Activated CD4-positive, alpha-beta T cell treated with anti-CD3 and anti-CD28 coated beads for 1 hour (primary cell): ENCODE results near the gene HSPA1B.
"Not testable (repeated sequence)": the region's sequence is repeated elsewhere in the genome, so short reads cannot be mapped to it uniquely, and the experiment has no call there.

Experiments used
- DNase-seq: peaks from one replicate; pipeline ENCODE4 v3.0.0-alpha.2; 2020

HSPA1B gene

GRCh38 chr6:31860349-31860748 lies 32.8 kb downstream of the HSPA1B start:
- no peak for DNase-seq

DNA sequence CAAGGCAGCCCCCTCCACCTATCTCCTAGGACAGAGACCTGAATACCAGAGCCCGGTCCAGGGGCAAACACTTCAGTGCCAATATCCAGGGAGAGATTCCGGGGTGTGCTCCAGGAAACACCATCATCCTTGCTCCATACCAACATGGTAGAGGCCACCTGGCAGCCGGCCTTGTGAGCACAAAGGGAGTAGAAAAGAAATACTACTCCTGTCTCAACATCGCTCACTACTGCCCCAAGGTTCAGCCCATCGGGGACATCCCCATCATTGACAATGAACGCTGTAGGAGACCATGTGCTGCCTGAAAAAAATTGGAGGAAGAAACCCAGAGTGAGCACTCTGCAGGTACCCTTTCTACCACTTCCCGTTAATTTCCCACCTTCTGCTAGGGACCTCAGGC lies 33.6 kb downstream of the HSPA1B start:
- DNase-seq = no peak

- DNase-seq = no peak
Measured at GRCh38 chr6:31861919-31862343, 34.4 kb downstream of the HSPA1B start.

GRCh38 chr6:31862344-31863235 lies 35.1 kb downstream of the HSPA1B start, which contains the start of gene NEU1:
Gene NEU1, minus strand, starts transcription at chr6:31862821. Its CDS starts 45 bp downstream, at chr6:31862776.
- peak; percentile 99 for DNase-seq

GRCh38 chr6:31864123-31864562 lies 36.6 kb downstream of the HSPA1B start:
- not testable (repeated sequence) for DNase-seq

- no peak for DNase-seq
Measured at GRCh38 chr6:31864818-31865204, 37.3 kb downstream of the HSPA1B start.

GRCh38 chr6:31865205-31866118 lies 37.9 kb downstream of the HSPA1B start:
- DNase-seq = no peak

GRCh38 chr6:31868658-31868971 lies 41.1 kb downstream of the HSPA1B start:
- not testable (repeated sequence) for DNase-seq

DNA sequence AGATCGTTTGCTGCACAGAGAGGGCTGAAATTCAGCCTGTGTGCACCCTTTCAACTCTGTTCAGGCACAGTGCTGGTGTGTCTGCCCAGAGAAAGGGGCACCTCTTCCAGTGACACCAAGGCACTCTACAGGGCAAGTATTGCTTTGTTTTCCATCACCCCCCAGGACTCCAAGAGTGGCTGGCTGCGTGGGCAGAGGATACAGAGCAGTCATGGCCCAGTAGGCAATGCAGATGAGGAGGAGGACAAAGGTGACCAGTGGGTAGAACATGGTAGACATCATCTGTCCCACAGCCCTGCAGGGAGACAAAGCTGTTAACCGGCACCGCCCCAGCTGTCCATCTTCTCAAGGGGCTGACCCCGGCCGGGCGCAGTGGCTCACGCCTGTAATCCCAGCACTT lies 41.8 kb downstream of the HSPA1B start:
- DNase-seq = no peak

- no peak for DNase-seq
Measured at GRCh38 chr6:31870385-31870921, 42.9 kb downstream of the HSPA1B start.

DNA sequence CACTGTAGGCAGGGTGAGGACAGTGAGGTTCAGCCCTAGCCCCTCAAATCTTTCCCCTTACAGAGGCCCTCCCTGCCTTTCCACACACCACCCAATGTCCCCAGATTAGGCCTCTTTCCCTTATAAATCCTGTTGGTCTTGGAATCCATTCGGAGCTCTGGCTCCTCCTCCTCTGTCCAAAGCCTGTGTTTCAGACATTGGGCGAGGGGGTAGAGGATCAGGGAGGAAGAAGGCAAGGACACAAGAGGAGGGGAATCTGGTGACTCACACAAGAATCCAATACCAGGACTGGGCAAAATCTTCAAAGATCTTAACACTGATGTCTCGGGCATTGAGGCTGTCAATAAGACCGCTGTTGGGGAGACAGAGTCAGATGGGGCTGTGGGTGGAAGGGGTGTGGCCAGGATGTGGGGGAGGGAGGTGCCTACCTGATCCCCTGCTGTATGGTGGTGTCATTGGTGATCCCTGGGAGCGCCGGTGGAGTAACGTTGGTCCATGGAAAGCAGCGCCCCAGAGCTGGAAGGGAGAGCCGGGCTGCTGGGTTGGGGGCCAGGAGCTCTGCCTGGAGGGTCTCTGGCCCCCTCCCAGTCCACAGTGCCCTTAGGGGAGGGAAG lies 43.6 kb downstream of the HSPA1B start:
- DNase-seq = no peak

GRCh38 chr6:31874084-31874670 lies 46.6 kb downstream of the HSPA1B start:
- no peak for DNase-seq

GRCh38 chr6:31874836-31875572 lies 47.5 kb downstream of the HSPA1B start:
- no peak for DNase-seq

- no peak for DNase-seq
Measured at GRCh38 chr6:31875877-31876276, 48.3 kb downstream of the HSPA1B start.

DNA sequence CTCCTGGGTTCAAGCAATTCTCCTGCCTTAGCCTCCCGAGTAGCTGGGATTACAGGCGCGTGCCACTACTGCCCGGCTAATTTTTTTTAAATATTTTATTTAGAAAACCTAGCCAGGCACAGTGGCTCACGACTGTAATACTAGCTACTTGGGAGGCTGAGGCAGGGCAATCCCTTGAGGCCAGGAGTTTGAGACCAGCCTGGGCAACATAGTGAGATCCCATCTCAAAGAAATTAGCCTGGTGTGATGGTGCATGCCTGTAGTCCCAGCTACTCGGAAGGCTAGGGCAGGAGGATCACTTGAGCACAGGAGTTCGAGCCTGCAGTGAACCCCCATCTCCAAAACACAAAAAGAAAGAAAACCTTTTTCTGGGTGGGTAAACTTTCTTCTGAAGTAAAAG lies 48.8 kb downstream of the HSPA1B start:
- DNase-seq = no peak

- no peak for DNase-seq
Measured at GRCh38 chr6:31877125-31877650, 49.6 kb downstream of the HSPA1B start.

GRCh38 chr6:31877651-31878161 lies 50.2 kb downstream of the HSPA1B start:
- DNase-seq = no peak

DNA sequence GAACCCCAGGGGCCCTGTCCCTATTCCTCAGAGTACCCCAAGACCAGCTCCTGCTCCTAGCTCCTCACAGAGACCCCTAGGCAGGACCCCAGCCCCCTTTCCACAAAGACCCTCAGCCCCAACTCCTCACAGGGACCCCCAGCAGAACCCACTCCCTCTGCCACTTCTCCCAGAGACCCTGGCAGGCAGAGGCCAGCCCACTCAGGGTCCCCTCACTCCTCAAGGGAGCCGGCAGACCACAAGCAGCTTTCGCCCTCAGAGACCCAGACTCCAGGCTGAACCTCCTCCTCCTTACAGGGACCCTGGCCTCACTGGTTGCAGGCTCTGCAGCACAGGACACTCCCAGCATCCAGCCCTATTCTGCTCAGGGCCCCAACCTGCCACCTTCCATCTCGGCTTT lies 50.7 kb downstream of the HSPA1B start:
- no peak for DNase-seq

GRCh38 chr6:31878726-31879125 lies 51.2 kb downstream of the HSPA1B start, which contains the start of gene SLC44A4:
Gene SLC44A4, minus strand, starts transcription at chr6:31878997. Its CDS starts 17 bp downstream, at chr6:31878980.
- DNase-seq = no peak

GRCh38 chr6:31879143-31879542 lies 51.6 kb downstream of the HSPA1B start:
- DNase-seq = no peak
